HepG2 (cell line): ENCODE measurements around the gene SLC45A1. TPM values are rescaled to one million over a fixed set of nuclear protein-coding genes. Genes with fewer than 3 reads are reported as not detected.

Source experiments
- HHEX ChIP-seq: IDR thresholded peaks from 2 replicates; pipeline ENCODE4 v1.6.1; 2016; ENCODE audit warnings: control low read depth
- SCMH1 ChIP-seq: sonication (generic); formaldehyde crosslinking; IDR thresholded peaks from 2 replicates; pipeline ENCODE4 v1.9.0; 2021; ENCODE audit warnings: missing genetic modification reagents, mild to moderate bottlenecking, borderline replicate concordance
- ZBTB40 ChIP-seq, 2 experiments: fragments of 450-650 bp in 1 of 2; sonication (generic) in 1 of 2; formaldehyde crosslinking in 1 of 2; IDR thresholded peaks; 2 replicates each; pipeline versions ENCODE4 v1.6.1 to v1.8.0; 2016 to 2022; ENCODE audit warnings: antibody characterized with exemption in 1 of 2, mild to moderate bottlenecking in 1 of 2, missing genetic modification reagents in 1 of 2
- polyA plus RNA-seq, 8 experiments: library from polyadenylated mRNA; depleted of rRNA in 3 of 8; stranded (reverse) in 7 of 8; unstranded in 1 of 8; fragments of >200 nt; fragmentation: Illumina TruSeq in 4 of 8; extraction: Trizol in 4 of 8; gene quantifications; 2 replicates each; pipeline versions ENCODE4 v1.2.1 to v1.2.3, GENCODE V29; 2011 to 2016; ENCODE audit warnings: low read depth in 4 of 8, missing spikeins in 1 of 8, mixed read lengths in 1 of 8; ENCODE audit not compliant: insufficient read depth in 1 of 8
- small RNA-seq, 3 experiments: library from RNA; depleted of rRNA; stranded (forward); fragments of <200 nt; gene quantifications; one replicate each; pipeline ENCODE3, GENCODE V24; 2012; ENCODE audit warnings: low read depth in 2 of 3, low replicate concordance in 1 of 3; ENCODE audit not compliant: insufficient read length in 3 of 3, insufficient read depth in 2 of 3
- total RNA-seq, 5 experiments: library from RNA; depleted of rRNA; stranded (reverse); fragments of >200 nt; fragmentation: Illumina TruSeq; extraction: Trizol; gene quantifications; 2 replicates each; pipeline ENCODE4 v1.2.3, GENCODE V29; 2016; ENCODE audit warnings: low read depth in 1 of 5
- TF ChIP-seq, protein P1 (sequence below): sonication (generic); formaldehyde crosslinking; IDR thresholded peaks from 2 replicates; pipeline ENCODE4 v1.5.0; 2020; ENCODE audit warnings: missing genetic modification reagents, mild to moderate bottlenecking, borderline replicate concordance

Gene SLC45A1
- total and polyA plus RNA-seq, 2 of the 13 experiments (the other 11 are each of a cell fraction or from before 2014, with no cell fraction given), result not detected

GRCh38 chr1:8392522-8392921 is 74.6 kb downstream of the SLC45A1 start (continued):
- TF ChIP-seq ZBTB40 (IDR thresholded peaks at IDR 0.05) (no peak), ZBTB40 (CRISPR knock-in tag; IDR thresholded peaks at IDR 0.05) (no peak), HHEX (CRISPR knock-in tag) (no peak), SCMH1 (CRISPR knock-in tag) (no peak)
- TF ChIP-seq, protein P1, sequence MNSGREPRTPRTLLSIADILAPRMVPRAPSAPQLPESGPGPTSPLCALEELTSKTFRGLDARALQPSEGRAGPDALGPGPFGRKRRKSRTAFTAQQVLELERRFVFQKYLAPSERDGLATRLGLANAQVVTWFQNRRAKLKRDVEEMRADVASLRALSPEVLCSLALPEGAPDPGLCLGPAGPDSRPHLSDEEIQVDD (CRISPR knock-in tag), result no peak
- TF ChIP-seq, all 625 proteins: peak for 0

Small RNAs within 50 kb of the gene (small RNA-seq; reads per million reads assigned to genes)
- gene RF00019, result 0 reads per million in 3 experiments
- gene RNU6-991P, result 0 reads per million in 3 experiments
